NCI-H774 (cell line): ENCODE results near the gene LMF2.

Experiments
- DNase-seq: peaks from one replicate; lab custom pipeline; 2025; lab: John Stamatoyannopoulos, UW

The LMF2 gene

DNA sequence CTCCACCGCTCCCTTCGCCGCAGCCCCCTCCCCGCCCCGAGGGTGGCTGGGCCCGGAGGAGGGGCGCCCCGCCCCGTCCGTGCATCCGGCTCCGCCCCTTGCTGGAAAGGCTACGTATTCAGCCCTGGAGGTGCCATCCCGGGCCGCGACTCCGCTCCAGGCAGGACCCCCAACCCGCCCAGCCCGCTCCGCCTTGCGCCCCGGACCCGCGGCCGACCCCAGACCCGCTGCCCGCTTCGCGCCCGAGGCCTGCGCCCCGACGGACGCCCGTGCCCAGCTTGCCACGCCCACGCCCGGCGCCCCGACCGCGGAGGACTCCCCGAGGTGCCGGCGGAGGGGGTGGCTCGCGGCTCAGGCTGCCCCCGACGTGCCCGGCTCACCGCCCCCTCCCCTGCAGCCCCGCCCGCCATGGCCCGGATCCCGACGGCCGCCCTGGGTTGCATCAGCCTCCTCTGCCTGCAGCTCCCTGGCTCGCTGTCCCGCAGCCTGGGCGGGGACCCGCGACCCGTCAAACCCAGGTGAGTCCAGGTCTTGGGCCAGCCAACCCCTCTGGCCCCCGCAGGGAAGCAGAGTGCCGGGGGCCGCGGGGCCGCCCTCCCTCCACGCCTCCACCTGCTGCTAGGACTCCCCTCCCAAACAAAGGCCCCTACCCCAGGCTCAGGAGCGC lies 25.9 kb downstream of the LMF2 start, which contains the start of gene ADM2:
TSS of gene ADM2 (plus strand) at position 104 of the 667 bp plus-strand sequence. CDS start at position 409, 305 bp downstream.
- no peak for DNase-seq

DNA sequence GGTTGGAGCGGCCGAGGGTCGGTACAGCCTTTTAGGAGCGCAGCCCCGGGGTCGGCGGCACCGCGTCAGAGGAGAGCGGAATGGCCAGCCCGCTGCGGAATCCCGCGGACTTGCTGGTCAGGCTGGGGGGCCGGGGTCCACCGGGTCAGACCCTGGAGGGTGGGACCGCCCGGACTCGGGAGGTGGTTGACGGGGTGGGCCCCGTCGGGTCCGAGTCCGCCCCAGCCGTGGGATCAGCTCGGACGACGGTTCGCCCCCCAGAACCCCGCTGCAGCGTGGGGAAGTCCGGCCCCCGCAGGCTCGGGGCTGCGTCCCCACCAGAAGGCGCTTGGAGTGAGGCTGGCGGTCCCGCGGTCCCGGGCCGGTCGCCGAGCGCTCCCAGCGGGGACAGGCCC lies 26.5 kb downstream of the LMF2 start:
- no peak for DNase-seq

DNA sequence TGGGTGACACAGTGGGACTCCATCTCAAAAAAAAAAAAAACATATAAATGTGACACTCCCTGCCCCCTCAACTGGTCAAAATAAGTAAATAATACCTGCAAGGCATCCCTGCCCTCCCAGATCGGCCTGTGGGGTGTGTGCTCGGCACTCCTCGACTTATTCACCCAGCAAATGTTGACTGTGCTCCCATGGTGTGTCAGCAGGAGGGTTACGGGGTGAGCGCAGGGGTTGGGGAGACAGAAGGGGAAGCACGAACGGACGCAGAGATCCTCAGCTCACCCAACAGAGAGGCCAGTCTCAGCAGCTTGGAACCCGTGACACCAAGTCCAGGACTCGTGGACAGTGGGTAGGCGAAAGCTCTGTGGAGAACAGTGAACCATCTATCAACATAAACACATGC lies 27.8 kb downstream of the LMF2 start:
- DNase-seq = no peak

DNA sequence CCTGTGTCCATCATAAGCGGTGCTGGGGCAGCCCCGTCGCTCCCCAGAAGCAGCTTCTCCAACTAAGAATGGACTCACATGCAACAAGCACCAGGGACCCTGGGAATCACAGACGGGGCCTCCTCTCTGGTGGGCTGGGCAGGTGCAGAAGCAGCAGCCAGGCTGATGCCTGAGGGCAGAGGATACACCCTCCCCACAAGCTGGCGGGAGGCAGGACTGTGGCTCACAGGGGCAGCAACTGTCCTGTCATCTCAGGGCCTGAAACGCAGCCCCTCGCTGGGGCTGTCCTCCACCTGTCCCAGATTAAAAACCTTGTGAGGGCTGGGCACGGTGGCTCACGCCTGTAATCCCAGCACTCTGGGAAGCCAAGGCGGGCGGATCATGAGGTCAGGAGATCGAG lies 29.6 kb downstream of the LMF2 start:
- no peak for DNase-seq

DNA sequence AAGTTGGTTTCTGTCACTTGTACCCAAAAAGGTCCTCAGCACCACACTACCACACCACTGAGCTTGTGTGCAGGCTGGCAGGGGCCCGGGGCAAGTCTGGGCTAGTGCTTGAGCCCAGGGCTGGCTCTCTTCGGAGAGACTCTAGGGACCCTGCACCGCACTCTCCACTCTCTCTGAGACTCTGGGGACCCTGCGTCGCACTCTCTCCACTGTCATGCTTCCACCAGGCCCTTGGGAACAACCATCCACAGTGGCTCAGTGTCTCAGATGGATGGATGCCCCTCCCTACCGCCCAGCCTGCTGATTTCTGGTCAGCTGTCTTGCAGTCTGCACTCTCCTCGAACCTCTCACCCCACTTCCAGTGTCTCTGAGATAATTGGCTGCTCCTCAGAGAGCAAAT lies 30.6 kb downstream of the LMF2 start:
- no peak for DNase-seq

DNA sequence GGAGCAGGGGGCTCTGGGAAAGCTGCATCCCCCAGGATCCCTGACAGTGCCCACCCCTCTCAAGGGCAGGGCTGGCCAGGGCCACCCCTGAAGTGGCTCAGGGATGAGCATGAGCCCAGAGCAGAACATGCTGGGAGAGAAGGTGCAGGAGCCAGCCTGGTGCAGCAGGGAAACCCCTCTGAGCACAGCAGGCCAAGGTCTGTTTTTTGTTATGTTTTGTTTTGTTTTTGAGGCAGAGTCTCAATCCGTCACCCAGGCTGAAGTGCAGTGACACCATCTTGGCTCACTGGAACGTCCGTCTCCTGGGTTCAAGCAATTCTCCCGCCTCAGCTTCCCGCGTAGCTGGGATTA lies 31.9 kb downstream of the LMF2 start:
- DNase-seq = no peak

DNA sequence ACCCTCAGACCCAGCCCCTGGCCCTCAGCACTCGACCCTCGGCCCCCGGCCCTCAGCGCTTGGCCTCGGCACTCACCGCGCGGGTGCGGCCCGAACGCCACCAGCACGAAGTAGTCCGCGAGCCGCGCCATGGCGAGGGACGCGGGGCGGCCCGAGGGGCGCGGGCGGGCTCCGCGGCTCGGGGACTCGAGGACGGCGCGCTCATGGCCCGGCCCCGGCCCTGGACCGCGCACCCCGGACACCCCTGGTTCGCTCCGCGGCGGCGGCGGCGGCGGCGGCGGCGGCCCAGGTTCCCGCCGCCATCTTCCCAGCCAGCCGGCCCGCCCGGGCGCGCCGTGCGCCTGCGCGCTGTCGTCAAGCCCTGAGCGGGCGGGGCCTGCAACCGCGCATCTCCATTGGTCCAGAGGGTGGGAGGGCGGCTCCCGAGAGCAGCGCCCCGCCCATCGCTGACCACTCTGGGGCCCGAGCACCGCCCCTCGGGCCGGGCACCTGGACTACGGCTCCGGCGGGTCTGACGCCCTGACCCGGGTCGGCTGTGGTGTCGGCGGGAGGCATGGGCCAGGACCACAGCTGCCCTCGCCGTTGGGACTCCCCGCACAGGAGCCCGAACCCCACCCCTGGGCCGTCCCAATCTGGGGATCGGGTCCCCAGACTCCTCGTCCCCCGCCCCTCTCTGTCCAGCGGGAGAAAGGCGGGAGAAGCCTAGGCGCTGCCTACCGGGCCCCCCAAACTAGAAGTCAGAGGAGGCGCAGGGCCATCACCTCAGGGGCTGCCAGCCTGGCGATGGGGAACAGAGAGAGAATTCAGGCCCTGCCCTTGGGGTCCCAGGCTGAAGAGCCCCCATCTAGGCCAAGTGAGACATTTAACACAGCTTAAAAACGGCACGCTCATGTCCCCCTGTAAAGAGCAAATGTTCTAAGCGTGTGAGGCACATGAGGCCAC lies 32.5 kb downstream of the LMF2 start, which contains the start of gene SBF1:
TSS of gene SBF1 (minus strand) at position 326 of the 942 bp plus-strand sequence. CDS start at position 131, 195 bp downstream.
- peak; percentile 71 for DNase-seq

DNA sequence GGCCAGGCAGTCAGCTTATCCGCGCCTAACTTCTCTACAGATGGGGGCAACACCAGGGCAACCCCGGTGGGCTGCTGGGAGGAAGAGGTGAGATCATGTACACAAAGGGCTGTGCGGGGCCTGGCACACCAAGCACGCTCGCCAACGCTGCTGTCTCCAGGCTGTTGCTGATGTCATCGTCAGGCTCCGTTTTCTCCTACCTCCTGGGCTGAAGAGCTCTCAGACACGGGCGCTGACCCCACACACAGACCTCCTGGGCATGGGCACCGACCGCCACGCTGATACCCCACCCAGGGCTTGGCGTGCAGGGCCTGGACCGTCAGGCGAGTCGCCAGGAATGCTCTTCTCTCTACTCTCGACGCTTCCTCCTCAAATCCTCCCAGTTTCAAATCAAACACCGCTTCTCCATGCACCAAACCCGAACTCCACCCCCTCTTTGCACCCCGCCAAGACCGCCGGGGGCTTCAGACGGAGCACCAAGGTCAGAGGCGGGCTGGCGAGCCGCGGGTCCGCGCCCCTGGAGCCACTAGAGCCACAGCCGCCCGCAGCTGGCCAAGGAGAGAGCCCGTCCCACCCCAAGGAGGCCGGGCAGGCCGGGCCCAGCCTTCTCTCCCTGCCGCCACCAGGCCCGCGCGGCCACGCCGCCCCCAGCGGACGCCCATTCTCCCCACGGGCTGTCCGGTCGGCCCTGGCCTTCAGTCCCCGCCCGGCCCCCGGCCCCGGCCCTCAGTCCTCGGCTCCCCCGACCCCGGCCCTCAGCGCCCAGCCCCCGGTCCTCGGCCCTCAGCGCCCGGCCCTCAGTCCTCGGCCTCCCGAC lies 33.4 kb downstream of the LMF2 start:
- DNase-seq = no peak

DNA sequence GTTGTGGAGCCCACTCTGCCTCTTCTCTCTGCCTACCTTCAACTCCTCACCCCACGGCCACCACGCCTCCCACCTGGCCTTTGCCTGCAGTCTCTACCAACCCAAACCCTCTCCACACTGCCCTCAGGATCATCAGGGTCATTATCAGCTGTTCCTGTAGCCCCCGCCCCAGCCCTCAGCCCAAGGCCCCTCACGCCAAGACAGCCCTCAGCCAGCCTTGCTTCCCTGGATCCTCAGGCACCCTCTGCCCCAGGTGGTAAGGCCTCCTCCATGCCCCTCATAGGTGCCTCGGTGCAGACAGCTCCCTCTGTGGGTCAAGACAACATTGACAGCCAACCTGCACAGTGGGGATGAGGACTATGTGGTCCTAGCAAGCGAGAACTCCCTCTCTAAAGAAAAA lies 34.4 kb downstream of the LMF2 start:
- DNase-seq = no peak

DNA sequence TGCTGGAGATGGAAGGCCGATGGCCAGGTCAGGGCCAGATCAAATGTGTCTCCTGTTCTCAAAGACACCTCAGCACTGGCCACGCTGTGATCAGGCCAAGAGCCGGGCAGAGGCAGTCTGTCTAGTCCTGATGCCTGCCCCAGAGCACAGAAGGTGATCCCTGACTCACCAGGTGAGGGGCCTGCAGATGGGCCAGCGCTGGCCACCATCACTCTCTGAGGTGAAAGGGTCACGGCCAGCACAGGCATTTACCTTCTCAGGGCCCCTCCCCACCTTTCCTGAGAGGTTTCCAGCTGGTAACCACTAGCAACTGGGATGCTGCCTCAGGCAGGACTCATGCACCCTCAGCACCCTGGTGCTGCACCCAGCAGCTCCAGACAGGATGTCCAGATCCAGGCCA lies 35.5 kb downstream of the LMF2 start:
- DNase-seq = no peak

DNA sequence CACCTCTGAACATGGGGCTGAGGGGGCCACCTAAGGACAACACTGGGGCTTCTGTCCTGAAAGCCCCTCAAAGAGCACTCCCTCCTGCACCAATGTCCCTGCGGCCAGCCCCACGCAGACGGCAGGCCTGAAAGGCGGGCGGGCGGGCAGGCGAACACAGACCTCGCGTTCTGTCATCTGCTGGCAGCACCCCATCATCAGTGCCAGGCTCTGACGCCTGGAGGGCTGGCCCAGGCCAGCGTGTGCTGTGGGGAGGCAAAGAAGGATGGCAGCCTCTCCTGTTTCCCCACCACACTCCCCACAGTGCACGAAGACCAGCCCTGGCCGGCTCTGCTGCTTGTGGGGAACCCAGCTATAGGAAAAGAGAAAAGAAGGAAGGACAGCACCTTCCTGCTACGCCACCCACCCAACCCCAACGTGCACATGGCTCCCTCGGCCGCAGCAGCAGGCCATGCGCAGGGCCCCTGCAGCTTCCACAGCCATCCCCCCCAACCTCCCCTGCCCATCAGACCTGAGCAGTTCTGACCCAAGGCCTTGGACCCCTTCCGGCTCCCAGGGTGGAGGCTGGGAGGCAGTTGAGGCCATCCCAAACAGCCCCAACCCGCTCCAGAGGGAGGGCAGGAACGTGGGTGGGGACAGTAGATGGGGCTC lies 36.2 kb downstream of the LMF2 start:
- no peak for DNase-seq

DNA sequence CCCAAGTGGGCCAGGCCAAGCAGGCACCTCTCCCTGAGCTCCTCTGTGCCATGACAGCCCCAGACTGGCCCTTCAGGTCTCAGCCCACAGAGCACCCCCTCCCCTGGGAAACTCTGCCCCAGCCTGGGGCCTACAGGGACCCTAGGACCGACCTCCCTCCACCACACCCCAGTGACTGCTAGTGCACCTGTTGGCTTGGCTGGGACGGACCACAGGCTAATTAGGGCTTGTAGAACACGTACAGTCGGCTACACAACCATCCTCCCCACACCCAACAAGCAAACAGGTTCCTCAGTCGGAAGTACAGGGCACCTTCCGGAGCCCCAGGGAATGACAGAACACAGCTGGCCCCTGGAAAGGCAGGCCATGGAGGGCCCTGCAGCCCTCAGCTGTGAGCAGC lies 37.0 kb downstream of the LMF2 start:
- no peak for DNase-seq

DNA sequence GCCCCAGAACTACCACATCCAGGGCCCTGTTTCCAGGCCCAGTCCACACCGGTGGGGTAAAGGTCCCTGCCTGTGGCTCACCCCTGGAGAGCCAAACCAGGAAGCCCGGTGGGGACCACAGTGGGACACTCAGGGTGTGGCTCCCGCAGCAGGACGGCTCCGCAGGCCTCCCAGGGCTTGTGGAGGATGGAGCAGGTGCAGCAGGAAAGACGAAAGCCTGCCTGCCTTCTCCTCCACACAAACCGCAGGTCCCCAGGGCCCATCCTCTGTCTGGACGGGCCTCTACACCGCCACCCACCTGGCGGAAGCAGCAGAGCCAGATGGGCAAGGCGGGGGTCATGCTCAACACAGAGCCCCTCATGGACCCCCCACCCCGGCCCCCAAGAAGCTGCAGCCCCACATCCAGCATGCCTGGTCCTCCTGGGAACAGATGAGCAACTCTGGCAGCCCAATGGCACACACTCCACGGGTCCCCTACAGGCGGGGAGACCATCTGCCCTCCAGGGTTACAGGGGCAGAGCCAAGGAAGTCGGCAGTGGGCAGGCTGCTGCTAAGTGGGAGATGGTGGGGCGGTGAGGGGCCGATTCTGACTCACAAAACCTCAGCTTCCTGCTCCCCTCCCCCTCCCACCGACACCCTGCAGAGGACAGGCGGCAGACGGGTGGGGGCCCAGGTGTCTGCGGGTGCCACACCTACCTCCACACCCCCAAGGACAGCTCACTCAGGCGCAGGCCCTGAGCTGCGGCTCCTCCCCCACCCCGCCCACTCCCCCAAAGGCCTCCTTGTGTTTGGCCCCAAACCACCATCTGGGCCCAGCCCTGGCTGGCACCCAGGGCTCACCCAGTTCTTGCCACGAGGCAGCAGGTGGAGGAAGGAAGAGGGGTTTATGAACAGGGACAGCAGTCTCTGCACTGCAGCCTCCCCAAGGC lies 37.9 kb downstream of the LMF2 start:
- no peak for DNase-seq

DNA sequence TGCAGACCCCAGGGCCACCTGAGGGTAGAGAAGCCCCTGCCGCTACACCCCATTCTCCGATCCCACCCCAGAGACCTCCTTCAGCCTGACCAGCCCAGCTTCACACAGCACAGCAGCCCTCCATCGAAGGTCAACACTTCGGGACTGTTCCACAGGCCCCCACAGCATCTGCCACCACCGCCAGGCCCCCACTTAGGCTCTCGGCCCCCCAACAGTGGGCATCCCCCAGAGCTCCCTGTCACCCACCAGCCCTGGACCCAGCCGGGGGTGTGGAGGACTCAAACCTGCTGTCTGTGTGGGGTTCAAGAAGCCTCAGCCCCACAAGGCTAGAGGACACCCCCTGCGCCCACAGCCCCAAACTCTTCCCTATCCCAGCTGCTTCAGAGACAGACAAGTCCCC lies 38.9 kb downstream of the LMF2 start:
- DNase-seq = no peak

DNA sequence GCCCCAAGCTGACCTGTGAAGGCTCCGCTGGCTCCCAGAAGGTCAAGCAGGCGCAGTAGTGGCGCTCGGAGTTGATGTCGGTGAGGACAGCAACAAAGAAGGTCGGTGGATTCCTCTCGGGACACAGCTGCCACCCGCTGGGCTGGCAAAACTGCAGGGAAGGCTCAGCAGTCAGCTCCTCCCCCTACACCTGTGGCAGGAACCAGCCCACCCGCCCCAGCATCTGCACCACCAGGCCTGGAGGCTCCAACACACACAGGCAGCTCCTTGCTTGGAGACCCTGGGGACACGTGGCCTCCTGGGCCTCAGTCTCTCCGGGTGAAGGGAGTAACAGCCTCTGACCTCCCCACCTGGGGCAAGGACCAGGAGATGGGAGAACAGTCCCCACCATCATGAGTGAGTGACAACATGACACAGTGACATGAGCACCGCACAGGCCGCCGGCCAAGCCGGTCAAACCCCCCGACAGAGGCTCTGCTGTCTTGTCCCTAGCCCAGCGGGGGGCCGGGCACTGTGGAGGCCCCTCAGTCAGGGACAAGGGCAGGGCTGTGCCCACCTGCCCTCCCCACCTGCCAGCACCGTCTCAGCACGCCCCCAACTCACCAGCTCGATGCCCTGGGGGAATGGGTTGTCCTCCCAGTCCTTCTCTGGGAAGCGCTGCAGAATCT lies 39.6 kb downstream of the LMF2 start:
- no peak for DNase-seq

DNA sequence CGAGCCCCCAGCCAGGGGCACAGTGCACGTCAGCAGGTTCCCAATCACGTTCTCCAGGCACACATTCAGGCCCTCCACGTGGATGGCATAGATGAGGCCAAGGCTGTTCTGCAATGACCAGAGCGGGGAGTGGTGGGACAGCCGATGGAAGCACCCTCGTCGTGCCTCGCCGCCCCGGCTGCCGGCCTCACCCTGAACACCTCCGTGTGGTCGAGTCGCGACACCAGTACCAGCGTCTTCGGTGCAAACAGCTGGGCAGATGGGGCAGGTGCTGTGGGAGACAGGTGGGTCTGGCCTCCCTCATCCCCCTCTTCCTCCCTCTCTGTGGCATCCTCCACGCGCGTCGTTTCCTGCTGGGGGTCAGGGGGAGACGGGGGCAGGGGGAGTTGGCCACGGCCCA lies 40.2 kb downstream of the LMF2 start:
- no peak for DNase-seq

DNA sequence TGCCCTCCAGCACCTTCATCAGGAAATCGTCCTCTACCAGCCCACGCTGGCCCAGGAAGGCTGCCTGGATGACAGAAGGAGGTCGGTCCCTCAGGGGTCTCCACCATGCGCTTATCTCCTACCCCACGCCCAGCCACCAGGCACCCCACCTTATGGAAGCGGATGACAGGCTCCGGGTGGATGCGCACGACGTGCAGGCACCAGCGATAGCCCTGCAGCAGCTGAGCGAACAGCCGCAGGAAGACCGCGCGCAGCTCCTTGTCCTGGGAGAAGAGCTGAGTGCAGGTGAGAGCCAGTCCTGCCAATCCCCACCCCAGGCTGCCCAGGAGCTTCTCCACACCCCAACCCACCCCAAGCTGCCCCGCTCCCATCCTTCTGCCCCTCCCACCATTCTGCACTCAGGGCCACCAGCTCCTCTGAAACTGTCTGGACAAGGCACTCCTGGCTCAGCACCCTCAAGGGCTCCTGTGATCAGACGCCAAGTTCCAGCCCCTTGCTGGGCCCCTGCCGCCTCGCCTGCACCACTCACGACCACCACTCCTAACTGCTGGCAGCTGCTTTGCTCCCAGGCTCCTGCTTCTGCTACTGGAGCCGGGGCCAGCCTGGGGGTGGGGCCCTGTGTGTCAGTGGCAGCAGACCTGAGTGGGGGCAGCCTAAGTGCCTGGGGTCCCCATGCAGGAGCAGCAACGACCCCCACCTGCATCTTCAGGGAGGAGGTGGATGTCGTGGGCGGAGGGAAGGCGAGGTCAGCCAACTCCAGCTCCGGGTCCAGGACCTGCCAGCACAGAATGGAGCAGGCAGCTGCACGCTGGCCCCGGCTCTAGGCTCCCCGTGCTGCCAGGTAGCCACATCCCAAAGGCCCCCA lies 42.2 kb downstream of the LMF2 start:
- no peak for DNase-seq

DNA sequence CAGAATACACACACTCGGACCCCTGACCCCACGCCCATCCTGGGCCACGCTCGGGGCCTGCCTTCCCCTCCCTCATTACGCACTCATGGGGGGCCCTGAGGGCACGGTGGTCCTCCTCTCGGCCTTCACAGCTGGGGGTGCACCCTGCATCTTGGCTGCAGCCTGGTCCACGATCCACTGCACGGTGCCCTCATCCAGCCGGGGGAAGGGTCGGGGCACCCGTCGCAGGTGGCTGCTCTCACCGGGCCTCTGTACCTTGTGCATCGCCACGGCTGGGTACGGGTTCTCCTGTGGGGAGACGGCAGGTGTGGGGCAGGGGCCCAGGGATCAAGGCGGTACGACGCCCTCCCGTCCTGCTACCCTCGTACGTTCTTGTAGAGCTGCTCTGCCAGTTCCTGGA lies 43.1 kb downstream of the LMF2 start:
- no peak for DNase-seq

DNA sequence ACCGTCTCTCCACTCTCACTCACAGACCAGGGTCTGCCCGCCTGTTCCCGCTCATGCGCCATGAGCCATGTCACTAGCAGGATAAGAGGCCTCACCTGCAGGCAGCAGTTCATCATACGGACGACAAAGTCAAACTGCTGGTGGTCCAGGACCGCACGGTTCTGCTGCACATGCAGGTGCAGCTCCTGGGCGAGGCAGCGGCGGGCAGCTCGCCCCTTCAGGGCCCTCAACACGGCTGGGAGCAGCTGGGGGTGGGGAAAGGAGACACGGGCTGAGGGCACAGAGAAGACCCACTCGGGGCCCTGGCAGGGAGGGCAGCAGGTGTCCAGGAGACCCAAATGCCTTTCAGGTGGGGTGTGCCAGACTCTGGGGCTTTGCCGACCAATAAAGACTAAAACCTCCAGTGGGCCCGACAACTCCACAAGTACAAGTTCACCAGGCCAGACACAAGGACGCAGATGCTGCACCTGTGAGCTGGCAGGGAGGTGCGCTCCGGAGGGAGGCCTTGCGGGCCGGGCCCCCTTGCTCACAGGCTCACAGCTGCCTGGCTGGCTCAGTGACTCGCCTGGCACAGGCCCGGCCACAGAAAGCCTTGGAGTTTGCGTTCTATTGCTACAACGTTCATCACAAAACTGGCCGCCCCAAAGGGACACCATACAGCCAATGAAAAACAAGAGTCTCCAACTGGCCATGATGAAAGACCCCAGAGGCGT lies 44.2 kb downstream of the LMF2 start:
- DNase-seq = no peak
